GM18861 (cell line): ENCODE results near the gene WFS1.

ENCODE experiments used
- ATAC-seq: cut with Tn5 transposase; IDR thresholded peaks from one replicate; pipeline ENCODE4 v1.9.1; 2021; ENCODE audit not compliant: unreplicated experiment

Gene WFS1

DNA sequence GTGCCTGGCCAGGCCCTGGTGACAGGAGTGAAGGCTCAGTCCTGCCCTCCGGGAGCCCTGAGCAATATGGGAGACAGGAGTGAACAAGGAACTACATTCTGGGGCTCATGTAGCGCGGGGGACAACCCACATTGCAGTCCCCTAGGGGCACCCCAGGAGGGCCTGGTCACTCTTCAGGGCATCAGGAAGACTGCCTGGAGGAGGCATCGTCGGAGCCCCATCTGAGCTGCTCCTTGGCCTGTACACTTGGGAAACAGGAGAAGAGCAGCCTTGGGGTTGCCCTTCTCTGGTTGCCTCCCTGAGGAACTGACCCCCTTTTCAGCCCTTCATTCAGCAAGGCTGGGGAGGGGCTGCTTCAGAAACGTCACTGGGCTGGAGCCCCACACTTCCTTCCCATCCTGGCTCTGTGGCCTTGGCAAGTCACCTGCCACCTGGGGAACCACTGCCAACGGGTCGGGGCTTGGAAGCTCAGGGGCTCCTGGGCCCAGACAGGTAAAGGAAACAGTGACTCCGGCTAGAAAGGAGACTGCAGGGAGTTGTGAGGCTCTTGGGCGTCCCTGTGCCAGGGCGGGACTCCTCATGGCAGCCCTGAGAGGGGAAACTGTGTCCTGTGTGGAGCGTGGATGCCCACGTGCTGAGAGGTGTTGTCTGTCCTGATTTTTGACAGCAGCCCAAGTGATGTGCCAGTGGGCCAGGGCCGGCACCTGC lies 10.1 kb downstream of the WFS1 start:
- no peak for ATAC-seq

DNA sequence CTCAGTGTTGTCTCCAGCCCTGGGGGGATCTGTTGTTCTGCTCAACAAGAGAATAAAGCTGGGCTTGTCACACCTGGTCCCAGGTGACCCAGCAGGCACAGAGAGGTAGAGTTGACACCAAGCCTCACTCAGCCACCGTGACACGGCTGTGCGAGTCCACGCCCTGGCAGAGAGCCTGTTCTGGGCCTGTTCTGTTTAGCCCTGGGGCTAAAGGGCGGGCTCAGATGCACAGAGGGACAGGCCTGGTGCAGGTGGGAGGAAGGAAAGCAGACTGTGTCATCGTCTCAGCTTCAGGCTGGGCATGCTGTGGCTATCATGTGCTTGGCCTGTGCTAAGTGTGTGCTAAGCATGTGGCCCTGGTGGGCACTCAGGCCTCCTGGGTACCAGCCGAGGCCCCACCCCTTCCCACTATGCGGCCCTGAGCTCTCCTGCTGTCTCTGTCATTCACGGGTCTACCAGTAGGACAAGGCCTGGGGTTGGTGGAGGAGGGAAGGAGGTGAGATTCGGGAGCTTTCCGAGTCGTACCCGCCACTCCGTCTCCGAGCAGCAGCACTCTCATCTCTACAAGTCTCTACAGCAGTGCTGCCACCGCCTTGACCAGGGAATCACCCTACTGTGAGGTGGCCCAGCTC lies 10.8 kb downstream of the WFS1 start:
- no peak for ATAC-seq

DNA sequence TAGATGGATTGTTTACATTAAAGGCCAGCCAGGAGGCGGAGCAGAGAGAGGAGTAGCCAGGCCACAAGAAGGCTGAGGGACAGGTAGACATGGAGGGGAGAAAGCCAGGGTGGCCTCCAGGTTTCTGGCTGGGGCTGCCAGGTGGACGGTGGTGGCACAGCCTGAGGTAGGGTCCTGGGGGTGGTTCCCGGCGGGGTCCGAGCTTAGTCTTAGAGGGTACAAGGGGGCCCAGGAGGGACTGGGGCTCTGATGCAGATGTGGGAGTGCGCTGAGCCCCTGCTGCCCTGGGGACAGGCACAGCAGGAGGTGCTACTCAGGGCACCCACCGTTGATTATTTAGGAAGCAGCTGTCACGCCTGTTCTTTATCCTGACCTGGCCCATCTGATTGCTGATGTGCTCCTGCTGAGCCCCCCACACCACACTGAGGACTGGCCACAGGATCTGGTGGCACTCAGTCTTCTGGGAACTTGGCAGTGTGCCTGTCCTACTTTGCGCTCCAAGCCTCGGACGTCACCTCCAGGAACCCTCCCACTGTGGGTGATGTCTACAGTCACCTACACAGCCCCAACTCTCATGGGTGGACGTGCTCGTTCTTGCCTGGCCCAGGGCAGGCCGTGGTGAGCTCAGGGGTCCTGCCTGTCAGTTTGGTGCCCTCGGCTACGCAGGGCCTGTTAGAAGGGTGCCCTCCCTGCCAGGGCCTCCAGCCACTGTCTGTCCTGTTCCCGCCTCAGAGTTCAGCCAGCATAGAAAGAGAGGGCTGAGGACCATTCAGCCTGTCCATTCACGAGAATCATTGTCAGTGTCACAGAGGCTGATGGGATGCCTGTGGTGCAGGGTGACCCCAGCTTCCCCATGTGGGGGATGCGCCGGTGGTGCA lies 12.0 kb downstream of the WFS1 start:
- no peak for ATAC-seq

DNA sequence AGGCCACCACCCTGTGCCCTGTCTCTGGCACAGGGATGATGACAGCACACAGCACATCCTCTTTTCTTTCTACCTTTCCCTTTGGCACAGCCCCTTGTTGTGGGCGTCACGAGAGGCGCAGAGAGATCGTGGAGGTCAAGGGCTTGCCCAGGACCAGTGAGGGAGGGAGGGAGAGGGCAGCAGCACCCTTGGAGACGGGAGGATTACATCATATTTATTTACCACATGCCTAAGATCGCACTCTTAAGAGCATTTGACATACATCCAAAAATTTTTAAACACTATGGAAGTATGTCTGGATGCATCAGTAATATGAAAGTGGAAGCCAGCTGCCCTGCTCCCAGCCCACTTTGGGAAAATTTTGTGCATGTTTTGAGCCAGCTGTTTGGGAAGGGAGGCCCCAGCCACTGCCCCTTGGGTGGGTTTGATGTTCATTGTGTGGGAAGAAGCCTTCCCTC lies 12.7 kb downstream of the WFS1 start:
- ATAC-seq = no peak

DNA sequence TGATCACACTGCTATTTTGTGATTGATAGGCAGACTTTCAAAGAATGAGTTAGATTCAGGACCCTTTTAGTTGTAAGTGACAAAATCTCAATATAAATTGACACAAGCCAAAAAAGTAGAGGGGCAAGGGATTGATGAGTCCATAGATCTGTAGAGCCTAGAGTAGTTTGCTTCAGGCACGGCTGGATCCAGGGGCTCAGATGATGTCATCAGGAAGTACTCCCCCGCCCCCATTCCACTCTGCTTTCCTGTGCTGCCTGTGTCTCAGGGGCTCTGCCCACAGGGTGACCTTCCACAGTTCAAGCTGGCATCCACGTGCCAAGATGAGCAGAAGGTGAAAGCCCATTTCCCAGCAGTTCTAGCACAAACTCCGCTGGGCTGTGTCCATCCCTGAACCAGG lies 13.6 kb downstream of the WFS1 start:
- no peak for ATAC-seq

DNA sequence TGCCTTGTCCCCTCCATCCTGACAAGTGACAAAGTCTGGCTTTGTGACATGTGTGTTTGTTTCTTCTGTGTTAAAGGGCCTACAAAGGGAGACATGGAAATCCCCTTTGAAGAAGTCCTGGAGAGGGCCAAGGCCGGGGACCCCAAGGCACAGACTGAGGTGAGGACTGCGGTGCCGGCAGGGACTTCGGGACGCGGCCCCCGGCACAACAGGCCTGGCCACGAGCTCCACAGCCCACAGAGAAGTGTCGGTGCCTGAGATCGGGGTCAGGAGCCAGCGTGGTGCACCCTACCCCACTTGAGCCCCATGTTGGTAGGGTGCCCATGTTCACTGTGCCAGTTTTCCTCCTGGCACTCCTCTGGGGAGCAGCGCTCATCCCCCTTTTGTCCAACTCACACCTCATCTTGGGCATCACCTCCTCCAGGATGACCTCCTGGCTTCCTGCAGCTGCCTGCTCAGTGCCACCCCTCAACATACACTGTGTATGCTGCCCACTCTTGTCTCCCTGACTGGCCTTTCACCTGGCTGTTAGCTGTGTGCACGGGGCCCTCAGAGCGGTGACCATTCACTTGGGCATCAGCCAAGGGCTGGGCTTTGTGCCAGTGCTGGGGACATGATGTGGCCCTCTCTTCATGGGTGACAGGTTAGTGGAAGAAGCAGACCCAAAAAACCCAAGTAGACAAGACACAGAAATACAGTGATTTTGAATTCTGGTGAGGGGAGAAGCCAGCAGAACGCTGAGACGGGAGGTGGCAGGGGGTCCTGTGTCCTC lies 17.6 kb downstream of the WFS1 start:
- ATAC-seq = no peak

DNA sequence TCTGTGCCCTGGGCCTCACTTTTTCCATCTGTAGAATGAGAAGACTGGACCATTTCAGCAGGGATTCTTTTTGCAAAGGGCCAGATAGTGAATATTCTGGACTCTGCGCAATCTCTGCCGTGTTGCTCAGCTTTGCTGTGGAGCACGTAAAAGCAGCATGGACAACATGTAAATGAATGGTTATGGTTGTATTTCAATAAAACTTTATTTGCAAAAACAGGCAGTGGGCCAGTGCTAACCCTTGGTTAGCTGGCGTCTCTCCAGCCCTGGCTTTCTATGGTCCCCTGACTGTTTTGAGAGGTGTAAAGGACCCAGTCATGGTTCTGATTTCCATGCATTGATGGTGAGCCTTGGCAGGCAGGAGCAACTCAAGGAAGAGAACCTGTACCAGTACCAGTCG lies 18.7 kb downstream of the WFS1 start:
- no peak for ATAC-seq

DNA sequence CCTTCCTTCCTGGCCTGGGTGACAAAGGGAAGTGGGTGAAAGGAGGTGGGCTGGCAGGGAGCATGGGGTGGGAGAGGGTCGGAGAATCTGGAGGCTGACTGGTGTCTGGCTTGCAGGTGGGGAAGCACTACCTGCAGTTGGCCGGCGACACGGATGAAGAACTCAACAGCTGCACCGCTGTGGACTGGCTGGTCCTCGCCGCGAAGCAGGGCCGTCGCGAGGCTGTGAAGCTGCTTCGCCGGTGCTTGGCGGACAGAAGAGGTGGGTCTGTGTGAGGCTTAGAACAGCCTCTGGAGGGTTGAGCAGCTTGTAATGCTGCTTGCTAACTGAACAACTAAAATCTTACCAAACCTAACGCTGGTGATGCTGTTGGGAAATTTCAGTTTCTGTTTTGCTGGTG lies 19.2 kb downstream of the WFS1 start:
- no peak for ATAC-seq

DNA sequence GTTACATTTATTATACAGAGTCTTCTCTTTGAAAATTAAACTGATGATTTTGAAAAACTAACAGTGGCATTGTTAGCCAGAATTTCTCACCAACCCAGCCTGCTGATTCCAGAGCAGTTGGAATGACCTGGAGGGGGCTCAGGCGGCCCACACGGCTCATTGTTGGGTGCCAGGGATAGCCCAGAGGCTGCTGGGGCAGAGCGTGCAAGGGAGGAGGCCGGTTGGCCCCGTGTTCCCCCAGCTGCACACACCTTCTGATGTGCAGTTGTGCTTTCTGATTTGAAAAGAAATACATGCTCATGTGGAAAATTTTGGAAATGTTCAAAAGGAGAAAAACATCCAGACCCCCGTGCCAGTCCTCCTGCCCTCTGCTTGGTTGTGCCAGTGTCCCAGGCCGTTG lies 20.6 kb downstream of the WFS1 start:
- no peak for ATAC-seq

DNA sequence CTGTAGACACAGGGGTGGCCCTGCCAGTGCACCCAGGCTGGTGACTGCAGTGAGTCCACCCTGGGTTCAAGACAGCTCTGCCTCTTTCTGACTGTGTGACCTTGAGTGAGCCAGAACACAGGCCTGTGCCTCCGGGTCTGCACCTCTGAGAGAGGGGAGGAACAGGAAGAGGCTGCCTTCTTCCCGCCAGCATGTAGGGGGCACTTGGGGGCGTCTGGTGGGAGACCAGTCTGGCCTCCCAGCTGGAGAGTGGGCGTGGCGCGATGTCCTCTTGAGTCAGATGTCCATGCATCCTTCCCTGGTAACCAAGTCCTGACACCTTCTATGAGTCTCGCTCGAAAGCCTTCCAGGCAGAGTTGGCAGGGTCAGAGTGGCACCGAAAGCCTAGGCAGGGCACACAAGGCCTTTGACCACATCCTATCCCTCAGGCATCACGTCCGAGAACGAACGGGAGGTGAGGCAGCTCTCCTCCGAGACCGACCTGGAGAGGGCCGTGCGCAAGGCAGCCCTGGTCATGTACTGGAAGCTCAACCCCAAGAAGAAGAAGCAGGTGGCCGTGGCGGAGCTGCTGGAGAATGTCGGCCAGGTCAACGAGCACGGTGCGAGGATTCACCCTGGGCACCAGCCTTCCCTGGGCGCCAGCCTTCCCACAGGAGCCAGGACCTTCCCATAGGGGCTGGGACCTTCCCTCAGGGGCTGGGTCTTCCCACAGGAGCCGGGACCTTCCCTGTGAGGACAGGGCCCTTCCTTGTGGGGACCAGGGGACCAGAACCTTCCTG lies 21.3 kb downstream of the WFS1 start:
- ATAC-seq = no peak

DNA sequence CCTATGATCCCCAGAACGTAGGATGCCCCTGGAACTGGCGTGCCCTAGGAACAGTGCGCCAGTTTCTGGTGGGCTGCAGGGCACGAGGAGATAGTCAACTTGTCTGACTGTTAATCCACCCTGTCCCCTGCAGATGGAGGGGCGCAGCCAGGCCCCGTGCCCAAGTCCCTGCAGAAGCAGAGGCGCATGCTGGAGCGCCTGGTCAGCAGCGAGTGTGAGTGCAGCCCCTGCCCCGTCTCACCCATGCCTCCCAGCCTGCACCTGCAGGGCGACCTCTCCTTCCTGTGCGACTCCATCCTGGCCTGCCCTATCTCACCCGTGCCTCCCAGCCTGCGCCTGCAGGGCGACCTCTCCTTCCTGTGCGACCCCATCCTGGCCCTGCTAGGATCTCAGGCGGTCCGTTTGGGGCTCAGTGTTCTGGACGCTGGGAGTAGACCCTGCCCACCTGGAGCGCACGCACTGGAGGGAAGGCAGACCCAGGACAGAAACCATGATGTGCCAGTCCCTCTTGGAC lies 22.2 kb downstream of the WFS1 start:
- ATAC-seq = no peak

DNA sequence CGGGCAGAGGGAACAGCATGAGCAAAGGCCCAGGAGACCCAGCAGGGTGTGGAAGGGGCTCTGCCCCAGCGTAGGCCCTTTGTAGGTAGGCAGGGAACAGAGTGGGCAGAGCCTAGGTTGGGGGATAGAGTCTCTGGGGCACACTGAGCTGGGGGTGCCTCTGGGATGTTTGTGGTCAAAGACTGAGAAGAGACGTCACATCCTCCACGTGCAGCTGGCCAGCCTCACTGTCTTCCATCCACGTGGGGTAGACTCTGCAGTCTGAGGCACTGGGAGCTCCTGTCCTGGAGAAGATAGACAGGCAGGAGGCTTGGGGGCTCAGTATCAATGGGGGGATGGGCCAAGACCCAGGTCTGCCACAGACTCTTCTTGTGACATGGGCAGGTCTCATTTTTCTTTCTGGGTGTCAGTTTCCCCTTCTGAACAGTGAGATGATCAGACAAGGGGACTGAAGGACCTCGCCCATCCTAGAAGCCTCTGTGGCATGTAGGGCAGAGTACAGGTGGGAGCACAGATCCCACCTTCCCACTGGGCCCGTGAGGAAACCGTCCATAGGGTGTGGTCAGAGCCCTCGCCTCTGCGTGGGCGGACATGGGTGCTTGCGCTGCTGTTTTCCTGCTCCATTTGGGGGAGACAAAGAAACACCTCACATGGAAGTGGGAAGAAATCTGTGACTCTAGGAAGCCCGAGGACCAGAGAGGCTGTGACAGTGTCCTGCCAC lies 22.9 kb downstream of the WFS1 start:
- no peak for ATAC-seq

DNA sequence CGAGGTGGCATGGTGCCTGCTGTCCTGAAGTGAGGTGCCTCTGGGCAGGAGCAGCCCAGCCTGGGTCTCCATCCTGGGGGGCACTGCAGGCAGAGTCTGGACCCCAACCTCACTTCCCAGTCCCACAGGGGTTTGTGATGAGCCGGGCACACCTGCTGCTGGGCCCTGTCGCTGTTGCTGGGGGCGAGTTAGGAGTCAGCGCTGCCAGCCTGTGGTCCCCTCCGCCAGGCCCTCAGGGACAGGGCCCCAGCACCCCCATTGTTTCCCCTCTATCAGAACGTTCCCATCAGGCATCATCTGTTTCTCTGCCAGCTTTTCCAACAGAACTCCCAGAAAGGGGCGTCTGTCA lies 23.4 kb downstream of the WFS1 start:
- ATAC-seq = no peak

DNA sequence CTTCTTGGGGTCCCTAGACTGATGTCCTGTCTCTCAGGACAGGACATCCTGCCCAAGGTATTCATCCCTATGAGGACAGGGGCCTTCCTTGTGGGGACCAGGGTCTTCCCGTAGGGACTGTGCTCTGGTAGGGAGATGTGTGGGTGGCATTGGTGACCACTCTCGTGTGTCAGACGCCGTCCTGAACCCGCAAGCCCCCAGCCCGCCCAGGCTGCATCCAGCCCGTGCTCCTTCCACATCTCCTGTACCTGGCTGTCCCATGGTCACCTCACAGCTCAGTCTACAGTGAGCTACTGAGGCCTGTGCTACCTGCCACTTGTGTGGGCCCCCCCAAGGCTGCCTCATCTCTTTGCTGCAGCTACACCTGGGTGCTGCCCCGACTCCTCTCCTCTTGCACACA lies 24.0 kb downstream of the WFS1 start:
- no peak for ATAC-seq

DNA sequence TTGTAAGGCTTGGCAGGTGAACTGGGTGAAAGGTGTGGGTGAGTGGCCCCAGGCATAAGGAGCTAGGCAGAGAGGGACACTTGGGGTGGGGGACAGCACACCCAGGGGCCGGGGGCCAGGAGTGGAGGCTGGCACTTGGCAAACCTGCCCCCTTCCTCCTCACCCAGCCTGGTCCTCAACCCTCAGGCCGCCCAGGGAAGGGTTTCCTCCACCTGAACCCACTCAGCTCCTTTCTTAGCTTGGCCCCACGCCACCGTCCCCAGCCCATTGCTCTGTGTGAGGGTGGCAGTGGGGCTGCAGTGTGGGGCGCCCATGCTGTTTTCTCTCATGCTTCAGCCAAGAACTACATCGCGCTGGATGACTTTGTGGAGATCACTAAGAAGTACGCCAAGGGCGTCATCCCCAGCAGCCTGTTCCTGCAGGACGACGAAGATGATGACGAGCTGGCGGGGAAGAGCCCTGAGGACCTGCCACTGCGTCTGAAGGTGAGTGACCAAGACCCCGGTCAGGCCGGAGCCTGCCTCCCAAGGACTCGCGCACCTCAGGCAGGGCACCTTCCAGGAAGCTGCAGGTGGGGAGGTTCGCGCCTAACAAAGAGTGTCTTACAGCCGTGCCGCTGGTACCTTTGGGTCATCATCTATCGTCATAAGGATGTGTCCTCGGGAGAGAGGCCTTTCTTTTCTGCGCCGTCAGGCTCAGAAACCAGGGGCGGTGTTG lies 25.2 kb downstream of the WFS1 start:
- ATAC-seq = no peak

DNA sequence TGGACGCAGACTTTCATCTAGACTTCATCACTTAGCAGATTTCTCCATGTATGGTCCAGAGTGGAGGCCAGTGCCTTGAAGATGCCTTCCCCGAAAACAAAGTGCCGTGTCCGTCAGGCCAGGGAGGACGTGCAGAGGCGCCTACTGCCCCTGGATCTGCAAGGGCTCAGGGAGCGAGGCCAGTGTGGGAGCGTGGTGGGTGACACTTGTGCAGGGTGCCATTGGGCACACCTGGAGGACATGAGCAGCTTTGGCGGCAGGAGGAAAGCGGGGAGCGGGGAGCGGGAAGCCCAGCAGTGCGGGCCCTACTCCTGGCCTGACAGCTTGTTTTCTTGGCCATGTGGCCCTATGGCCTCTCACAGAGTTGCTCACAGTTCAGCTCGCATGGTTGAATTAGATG lies 25.8 kb downstream of the WFS1 start:
- no peak for ATAC-seq

DNA sequence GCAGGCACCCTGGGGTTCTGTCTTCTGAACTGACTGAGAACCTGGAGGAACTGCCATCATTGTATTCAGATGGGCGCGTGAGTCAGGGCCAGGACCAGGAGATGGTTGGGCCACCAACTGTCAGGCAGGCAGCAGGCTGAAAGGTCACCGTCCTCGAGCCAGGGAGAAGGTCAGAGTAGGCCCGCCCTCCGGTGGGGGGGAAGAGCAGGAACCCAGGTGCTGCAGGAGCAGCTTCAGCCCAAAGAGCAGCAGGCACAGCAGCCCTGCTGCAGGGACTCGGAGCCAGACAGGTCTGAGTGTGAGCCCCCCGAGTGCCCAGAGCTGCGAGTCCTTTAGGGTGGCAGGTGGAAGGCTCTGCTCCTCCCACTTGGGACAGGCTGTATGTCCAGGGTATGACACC lies 26.4 kb downstream of the WFS1 start:
- ATAC-seq = no peak

DNA sequence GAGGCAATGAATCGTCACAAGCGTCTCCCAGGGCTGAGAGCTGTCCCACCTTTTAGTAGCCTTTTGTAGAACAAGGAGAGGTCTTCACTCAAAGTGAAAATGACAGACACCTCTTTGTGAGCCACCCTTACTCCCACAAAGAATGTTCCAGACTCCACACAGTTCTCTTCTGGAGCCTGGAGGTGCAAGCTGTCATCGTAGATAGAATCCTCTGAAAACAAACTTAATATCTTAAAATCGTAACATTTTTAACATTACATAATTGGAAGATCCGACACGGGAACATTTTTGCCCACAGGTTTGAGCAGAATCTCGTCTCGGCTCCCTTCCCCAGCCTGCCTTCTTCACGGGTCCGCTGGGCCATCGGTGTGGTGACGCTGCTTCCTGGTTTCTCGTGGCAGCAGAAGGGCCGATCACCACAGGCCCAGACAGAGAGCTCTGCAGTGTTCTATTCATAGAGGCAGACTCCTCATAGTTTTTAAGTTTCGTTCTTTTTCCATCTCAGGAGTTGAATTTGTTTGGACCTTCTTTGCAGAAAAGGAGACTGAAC lies 27.7 kb downstream of the WFS1 start:
- ATAC-seq = no peak

DNA sequence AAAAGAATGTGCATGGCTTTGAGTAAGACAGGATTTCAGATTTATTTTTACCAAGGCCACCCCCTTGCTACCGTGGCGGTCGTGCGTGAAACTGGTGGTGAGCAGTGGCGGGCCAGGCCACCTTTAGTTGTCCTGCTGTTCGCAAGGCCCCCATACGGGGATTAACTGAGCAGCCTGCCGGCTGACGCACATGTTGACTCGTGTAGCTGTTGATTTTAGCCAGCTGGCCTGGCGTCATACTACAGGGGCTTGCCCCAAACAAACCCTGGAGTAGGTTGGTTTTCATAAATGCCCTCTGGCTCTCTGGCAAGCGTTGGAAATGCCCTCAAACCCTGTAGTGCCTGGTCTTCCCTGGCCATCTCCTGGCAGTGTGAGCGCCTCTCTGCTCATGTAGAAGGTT lies 28.4 kb downstream of the WFS1 start:
- ATAC-seq = no peak
